Measurements from ENCODE around the gene CHST12.
"Not testable (repeated sequence)": the region's sequence is repeated elsewhere in the genome, so short reads cannot be mapped to it uniquely, and the experiment has no call there.

Gene CHST12

GRCh38 chr7:2384354-2385243 lies 18.8 kb upstream of the CHST12 start:
- DNase-seq (ENCODE audit: low read depth): peak; percentile 10
- TF ChIP-seq, protein P1, sequence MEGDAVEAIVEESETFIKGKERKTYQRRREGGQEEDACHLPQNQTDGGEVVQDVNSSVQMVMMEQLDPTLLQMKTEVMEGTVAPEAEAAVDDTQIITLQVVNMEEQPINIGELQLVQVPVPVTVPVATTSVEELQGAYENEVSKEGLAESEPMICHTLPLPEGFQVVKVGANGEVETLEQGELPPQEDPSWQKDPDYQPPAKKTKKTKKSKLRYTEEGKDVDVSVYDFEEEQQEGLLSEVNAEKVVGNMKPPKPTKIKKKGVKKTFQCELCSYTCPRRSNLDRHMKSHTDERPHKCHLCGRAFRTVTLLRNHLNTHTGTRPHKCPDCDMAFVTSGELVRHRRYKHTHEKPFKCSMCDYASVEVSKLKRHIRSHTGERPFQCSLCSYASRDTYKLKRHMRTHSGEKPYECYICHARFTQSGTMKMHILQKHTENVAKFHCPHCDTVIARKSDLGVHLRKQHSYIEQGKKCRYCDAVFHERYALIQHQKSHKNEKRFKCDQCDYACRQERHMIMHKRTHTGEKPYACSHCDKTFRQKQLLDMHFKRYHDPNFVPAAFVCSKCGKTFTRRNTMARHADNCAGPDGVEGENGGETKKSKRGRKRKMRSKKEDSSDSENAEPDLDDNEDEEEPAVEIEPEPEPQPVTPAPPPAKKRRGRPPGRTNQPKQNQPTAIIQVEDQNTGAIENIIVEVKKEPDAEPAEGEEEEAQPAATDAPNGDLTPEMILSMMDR (IDR thresholded peaks at IDR 0.05; ENCODE audit: insufficient read depth, low read depth, low read length, missing control alignments): peak; percentile 17
- H3K4me3 ChIP-seq (ENCODE audit: low read length): no peak overlapping the region

DNA sequence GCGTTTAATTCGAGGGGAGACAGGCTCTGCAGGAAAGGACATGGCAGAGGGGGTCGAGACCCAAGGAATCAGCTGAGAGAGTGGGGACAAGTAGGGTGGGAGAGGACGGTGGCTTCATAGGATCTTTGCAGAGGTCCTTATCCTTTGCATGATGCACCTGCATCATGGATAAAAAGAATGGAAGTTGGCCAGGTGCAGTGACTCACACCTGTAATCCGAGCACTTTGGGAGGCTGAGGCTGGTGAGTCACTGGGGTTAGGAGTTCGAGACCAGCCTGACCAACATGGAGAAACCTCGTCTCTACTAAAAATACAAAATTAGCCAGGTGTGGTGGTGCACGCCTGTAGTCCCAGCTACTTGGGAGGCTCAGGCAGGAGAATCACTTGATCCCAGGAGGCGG lies 17.3 kb upstream of the CHST12 start:
- not testable (repeated sequence) for H3K4me3 ChIP-seq (ENCODE audit: low read length)
- DNase-seq (ENCODE audit: low read depth): peak; percentile 32

- no peak for DNase-seq (ENCODE audit: low read depth)
- H3K4me3 ChIP-seq (ENCODE audit: low read length): no peak overlapping the region
- TF ChIP-seq, protein P1 (IDR thresholded peaks at IDR 0.05; ENCODE audit: insufficient read depth, low read depth, low read length, missing control alignments): no peak
Measured at GRCh38 chr7:2386964-2387669, 16.3 kb upstream of the CHST12 start.

DNA sequence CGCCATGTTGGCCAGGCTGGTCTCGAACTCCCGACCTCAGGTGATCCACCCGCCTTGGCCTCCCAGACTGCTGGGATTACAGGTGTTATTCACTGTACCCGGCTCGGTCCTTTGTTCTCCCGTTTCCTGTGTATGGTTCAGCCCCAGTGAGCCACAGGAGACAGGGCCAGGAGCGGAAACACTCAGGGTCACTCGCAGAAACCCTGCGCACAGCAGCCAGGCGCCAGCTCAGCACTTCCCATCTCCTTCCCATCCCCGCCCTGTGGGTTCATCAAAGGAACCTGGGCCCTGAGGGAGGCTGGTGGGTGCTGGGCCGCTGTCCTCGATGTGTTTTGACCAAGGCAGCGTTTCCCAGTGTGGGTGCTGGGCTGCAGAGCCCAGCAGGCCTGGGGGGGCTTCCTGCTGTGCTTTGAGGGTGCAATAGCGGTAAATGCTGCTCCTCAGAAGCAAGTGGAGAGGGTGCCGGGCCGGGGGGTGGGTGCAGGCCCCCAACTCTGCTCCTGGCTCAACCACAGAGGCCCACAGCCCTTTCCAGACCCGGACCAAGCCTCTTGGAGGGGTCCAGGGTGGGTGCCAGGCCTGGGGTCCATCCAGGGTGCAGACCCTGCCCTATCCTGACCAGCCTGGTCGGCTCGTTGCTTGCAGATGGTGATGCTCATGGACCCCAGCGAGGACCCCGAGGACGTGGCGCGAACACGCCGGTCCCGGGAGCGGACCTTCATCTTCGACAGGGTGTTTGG lies 15.3 kb upstream of the CHST12 start:
- DNase-seq (ENCODE audit: low read depth): no peak
- TF ChIP-seq, protein P1 (IDR thresholded peaks at IDR 0.05; ENCODE audit: insufficient read depth, low read depth, low read length, missing control alignments): no peak
- H3K4me3 ChIP-seq (ENCODE audit: low read length): no peak overlapping the region

- DNase-seq (ENCODE audit: low read depth): no peak
- TF ChIP-seq, protein P1 (IDR thresholded peaks at IDR 0.05; ENCODE audit: insufficient read depth, low read depth, low read length, missing control alignments): no peak
- no peak overlapping the region for H3K4me3 ChIP-seq (ENCODE audit: low read length)
Measured at GRCh38 chr7:2388637-2388954, 14.8 kb upstream of the CHST12 start.

GRCh38 chr7:2390020-2390816 lies 13.2 kb upstream of the CHST12 start:
- DNase-seq (ENCODE audit: low read depth); H3K4me3 ChIP-seq (ENCODE audit: low read length): not testable (repeated sequence)

- TF ChIP-seq, protein P1 (IDR thresholded peaks at IDR 0.05; ENCODE audit: insufficient read depth, low read depth, low read length, missing control alignments): no peak
- DNase-seq (ENCODE audit: low read depth): no peak
- H3K4me3 ChIP-seq (ENCODE audit: low read length): no peak overlapping the region
Measured at GRCh38 chr7:2393706-2394105, 9.7 kb upstream of the CHST12 start.

Measured in epithelial cell of esophagus (primary cell).